GM18951 (cell line): ENCODE results near the gene ELMO1.

Experiments used
- POLR2A ChIP-seq: IDR thresholded peaks from 4 replicates; pipeline ENCODE4 v1.6.1; 2011; ENCODE audit warnings: mild to moderate bottlenecking; ENCODE audit not compliant: insufficient read length, insufficient read depth; ENCODE audit errors: extremely low read depth
- in situ Hi-C: fragments of 300-500 bp; cut with MboI; formaldehyde crosslinking; loops from one replicate; pipeline ENCODE4 v1.12.0; 2022; ENCODE audit warnings: low sequenced_read_pairs, mixed read lengths, inconsistent platforms; ENCODE audit not compliant: unreplicated experiment

The ELMO1 gene

GRCh38 chr7:37434529-37434928 lies 14.1 kb downstream of the ELMO1 start:
- in situ Hi-C loops: no loop called here
- TF ChIP-seq POLR2A: no peak

DNA sequence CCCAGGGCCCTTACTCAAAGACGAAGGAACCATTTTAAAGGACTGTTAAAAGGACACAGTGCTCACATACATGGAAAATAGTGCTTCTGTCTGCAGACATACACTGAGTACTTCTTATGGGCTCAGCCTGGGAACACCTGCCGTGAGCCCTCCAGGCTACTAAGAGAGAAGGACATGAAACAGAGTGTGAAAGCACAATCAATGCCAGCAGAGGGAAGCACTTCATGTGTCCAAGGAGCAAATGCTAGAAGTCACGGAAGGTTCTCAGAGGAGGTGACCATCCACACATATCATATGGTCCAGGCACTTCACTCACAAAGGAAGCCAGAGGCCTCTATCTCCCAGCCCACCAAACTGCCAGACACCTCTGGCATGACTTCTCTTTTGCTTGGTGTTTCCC lies 15.5 kb downstream of the ELMO1 start:
- in situ Hi-C loops: no loop called here
- TF ChIP-seq POLR2A: no peak

DNA sequence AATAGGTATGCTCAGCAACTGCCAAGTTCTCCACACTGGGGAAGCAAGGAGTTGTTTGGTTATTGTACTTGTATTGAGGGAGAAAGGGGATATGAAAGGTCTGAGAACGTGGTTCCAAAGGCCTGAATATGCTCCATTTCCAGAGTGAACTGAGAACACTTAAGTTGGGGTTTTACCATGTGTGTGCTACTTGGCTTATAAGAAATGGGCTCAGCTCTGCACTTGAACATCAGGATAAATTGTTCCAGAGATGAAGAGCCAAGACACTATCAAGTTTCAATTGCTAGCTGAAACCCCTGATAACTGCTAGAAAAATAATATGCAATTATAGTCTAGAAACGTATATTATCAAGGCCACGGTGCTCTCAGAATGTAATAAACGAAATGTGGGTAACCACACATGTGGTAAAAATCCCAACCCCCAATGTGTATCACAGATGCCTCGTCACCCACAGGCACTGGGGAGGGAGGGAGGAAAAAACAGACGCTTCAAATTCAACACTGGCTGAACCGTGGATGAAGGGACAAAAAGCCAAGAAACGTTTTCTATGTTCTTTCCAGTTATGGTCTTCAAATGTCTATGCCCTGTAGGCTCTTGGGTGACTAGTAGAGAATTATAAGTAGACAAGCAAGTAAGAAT lies 16.3 kb downstream of the ELMO1 start:
- no peak for TF ChIP-seq POLR2A
- in situ Hi-C loops: no loop called here

GRCh38 chr7:37431413-37431812 lies 17.3 kb downstream of the ELMO1 start:
- TF ChIP-seq POLR2A: no peak
- in situ Hi-C loops: no loop called here

- no peak for TF ChIP-seq POLR2A
- in situ Hi-C loops: no loop called here
Measured at GRCh38 chr7:37430640-37431039, 18.0 kb downstream of the ELMO1 start.

DNA sequence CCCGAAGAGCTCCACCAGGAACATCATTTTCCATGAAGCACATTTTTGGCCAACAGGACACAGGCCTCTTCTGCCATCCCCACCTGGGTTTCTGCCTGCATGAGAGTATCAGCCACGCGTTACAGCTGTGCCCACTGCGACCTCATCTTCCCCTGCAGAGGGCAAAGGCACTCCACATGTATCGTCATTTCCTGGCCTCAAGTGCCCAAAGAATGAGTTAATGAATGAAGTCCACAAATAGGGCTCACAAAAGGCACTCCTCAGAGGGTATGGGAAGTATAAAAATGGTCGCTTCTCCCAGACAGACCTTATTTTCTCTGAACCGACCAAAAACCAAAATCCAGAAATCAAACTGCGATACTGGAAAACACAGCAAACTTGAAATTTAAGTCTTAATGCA lies 18.5 kb downstream of the ELMO1 start:
- in situ Hi-C loops: no loop called here
- TF ChIP-seq POLR2A: no peak

GRCh38 chr7:37429435-37429791 lies 19.3 kb downstream of the ELMO1 start:
- in situ Hi-C loops: no loop called here
- TF ChIP-seq POLR2A: no peak

GRCh38 chr7:37428681-37429434 lies 19.8 kb downstream of the ELMO1 start:
- TF ChIP-seq POLR2A: no peak
- in situ Hi-C loops: no loop called here

DNA sequence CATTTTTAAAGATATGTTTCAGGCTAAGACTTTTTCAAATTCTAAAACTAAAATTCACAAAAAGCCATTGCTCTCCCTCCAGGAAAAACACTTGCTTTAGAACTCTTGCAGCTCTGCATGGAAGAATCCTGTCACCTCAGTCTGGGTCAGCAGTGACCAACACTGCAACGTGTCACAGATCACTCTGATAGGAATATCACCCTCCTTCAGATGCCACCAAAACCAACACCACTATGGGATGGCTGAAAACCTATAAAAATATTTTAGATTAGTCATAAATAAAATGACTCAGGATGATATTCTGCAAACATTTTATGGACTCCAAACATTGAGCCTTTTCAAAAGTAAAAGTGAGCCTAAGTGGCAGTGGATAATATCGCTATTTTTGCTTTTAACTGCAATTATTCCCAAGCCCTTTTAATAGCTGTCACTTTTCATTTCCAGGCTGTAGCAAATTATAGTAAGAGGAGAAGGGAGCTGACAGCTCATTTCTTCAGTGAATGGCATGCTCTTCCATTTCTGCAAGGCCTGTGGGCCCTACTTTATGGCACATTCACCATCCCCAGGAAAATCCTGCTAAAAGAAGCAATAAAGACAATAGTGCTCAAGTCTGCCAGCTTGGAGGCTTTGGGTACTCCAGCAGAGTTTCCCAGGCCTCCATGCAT lies 21.3 kb downstream of the ELMO1 start:
- no peak for TF ChIP-seq POLR2A

GRCh38 chr7:37425498-37425897 lies 23.2 kb downstream of the ELMO1 start:
- in situ Hi-C loops: no loop called here
- no peak for TF ChIP-seq POLR2A

More for the DNA sequence above, 21.3 kb downstream of the ELMO1 start:
- in situ Hi-C loops: no loop called here

DNA sequence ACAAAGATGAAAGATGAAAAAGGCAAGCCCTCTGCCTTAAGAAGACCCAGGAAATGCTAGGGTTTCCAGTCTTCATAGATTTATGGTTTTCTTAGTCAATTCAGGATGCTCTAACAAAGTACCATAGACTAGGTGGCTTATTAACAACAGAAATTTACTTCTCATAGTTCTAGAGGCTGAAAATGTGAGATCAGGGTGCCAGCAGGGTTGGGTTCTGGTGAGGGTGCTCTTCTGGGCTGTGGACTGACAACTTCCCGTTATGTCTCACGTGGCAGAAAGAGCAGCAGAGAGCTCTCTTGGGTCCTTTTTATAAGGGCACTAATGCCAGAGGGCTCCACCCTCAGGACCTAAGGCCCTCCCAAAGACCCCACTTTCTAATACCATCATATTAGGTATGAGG lies 23.7 kb downstream of the ELMO1 start:
- TF ChIP-seq POLR2A: no peak
- in situ Hi-C loops: no loop called here

DNA sequence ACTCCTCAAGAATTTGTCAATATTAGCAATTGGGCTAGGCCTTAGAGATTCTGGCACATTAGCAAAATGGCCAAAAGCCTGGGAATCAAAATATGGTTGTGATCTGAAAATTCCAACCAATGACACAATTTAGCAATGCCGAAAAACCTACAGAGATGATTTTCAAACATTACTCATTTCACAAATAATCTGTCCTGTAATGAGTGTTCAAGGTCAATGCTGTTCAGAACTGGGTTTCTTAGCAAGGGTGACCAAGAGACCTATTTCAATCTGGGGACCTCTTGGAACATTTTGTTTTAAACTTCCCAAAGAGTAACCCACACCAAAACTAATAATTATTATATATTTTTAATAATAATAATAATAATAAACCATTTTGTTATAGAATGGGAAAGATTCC lies 24.1 kb downstream of the ELMO1 start:
- in situ Hi-C loops: no loop called here
- no peak for TF ChIP-seq POLR2A

DNA sequence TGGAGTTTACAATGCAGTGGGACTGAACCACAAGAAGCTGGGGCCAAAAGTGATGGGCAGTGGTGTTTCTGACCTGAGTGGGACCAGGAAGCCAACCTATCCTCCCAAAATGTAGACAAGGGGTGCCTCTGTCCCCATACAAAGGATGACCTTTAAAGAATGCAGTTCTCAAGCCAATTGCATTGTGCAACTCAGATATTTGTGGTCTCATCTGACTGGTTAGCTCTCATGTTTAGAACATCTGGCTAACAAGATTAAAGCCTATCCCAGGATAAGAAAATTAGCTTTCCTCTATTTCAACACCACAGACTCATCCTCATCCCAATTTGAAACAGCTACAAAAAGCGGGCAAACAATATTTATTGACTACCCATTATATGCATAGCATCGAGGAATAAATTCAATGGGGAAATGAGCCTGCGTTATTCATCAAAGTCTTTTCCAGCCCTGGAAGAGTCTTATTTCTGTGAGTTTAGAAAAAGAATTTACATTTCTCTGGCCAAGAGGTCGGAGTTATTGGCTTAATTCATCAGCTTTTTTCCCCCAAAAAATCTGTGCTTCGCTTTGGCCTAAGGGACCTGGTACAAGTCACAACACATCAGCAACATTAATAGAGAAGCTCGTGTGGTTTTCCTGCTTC lies 26.7 kb downstream of the ELMO1 start:
- no peak for TF ChIP-seq POLR2A
- in situ Hi-C loops: no loop called here

- in situ Hi-C loops: no loop called here
- no peak for TF ChIP-seq POLR2A
Measured at GRCh38 chr7:37420946-37421695, 27.5 kb downstream of the ELMO1 start.
